Activated CD8-positive, alpha-beta memory T cell treated with anti-CD3 and anti-CD28 coated beads for 1 hour (primary cell): ENCODE data around the gene UBE2I.

Experiments
- DNase-seq, 2 donors: peaks; one replicate each; pipeline ENCODE4 v3.0.0-alpha.2; 2020; ENCODE audit warnings: low read depth in 1 of 2; ENCODE audit errors: extremely low read depth in 1 of 2

The UBE2I gene

GRCh38 chr16:1341495-1342420 lies 32.3 kb downstream of the UBE2I start:
- no peak for DNase-seq

GRCh38 chr16:1342526-1343427 lies 33.3 kb downstream of the UBE2I start:
- DNase-seq, result peak; percentile 88 to 95

- no peak for DNase-seq
Observed at GRCh38 chr16:1343428-1344242, 34.2 kb downstream of the UBE2I start.

- DNase-seq, result no peak
Observed at GRCh38 chr16:1344499-1344898, 35.1 kb downstream of the UBE2I start.

- DNase-seq, result no peak
Observed at GRCh38 chr16:1345087-1345486, 35.7 kb downstream of the UBE2I start.

GRCh38 chr16:1345651-1346421 lies 36.4 kb downstream of the UBE2I start:
- DNase-seq, result no peak

- DNase-seq, result no peak
Observed at GRCh38 chr16:1346422-1347285, 37.2 kb downstream of the UBE2I start.

GRCh38 chr16:1347286-1347855 lies 37.9 kb downstream of the UBE2I start:
- no peak for DNase-seq

GRCh38 chr16:1347962-1348361 lies 38.5 kb downstream of the UBE2I start:
- no peak for DNase-seq

- DNase-seq, result no peak
Observed at GRCh38 chr16:1348441-1348840, 39.0 kb downstream of the UBE2I start.

- DNase-seq, result no peak
Observed at GRCh38 chr16:1348926-1349325, 39.5 kb downstream of the UBE2I start.

- DNase-seq, result no peak
Observed at GRCh38 chr16:1349351-1349750, 39.9 kb downstream of the UBE2I start.

- no peak for DNase-seq
Observed at GRCh38 chr16:1349951-1350350, 40.5 kb downstream of the UBE2I start.

- DNase-seq, result no peak
Observed at GRCh38 chr16:1350691-1351090, 41.3 kb downstream of the UBE2I start.

GRCh38 chr16:1351215-1351581 lies 41.8 kb downstream of the UBE2I start:
- no peak for DNase-seq

- DNase-seq, result peak; percentile 46 to 79
Observed at GRCh38 chr16:1351582-1352362, 42.3 kb downstream of the UBE2I start, which contains the start of the genes GNPTG and TSR3. Gene GNPTG, plus strand, starts transcription at chr16:1351931. Its CDS starts 35 bp downstream, at chr16:1351966. Gene TSR3, minus strand, starts transcription at chr16:1351878. Its CDS starts 74 bp downstream, at chr16:1351804.

- DNase-seq, result no peak
Observed at GRCh38 chr16:1354815-1355540, 45.5 kb downstream of the UBE2I start.
